HepG2 (cell line): ENCODE results near the gene GREM2. TPM values are rescaled to one million over a fixed set of nuclear protein-coding genes. Genes with fewer than 3 reads are reported as not detected.

Source experiments
- ATAC-seq: fragments of 200-7000 bp; cut with Tn5 transposase; 3 replicates; pipeline ENCODE4 v1.9.1; 2020; ENCODE audit warnings: mild to moderate bottlenecking, moderate library complexity
- BruUV-seq: library from RNA; stranded (reverse); fragments of 400-500 nt; replicated peaks from 2 replicates; lab custom pipeline; 2021; lab: Mats Ljungman, UMichigan
- CTCF ChIA-PET: fragments of 300-600 bp; formaldehyde crosslinking; extraction: SDS; loops from one replicate; lab custom pipeline; 2021; ENCODE audit warnings: low total read pairs, inconsistent platforms, low intra/inter-chr PET ratio; lab: Yijun Ruan, JAX
- POLR2A ChIA-PET: fragments of 350-600 bp; sonication (Branson Sonifier 250); formaldehyde crosslinking; loops from one replicate; lab custom pipeline; 2020; ENCODE audit warnings: antibody characterized with exemption, inconsistent platforms; lab: Yijun Ruan, JAX
- DNase-seq: peaks from one replicate; pipeline ENCODE4 v3.0.0-alpha.2; 2015; ENCODE audit warnings: low spot score
- FAIRE-seq: peaks from 3 replicates; lab custom pipeline; 2011; peaks lifted over from hg19 to GRCh38; lab: Jason Lieb, UNC
- H2AFZ ChIP-seq: one replicate; pipeline ENCODE4 v1.6.1; 2011; ENCODE audit warnings: low read length, inconsistent platforms
- H3K27ac ChIP-seq: fragments of 300-600 bp; 3 replicates; pipeline ENCODE4 v1.8.0; 2011; ENCODE audit warnings: mixed run types, mild to moderate bottlenecking, mixed read lengths, low read length, inconsistent platforms; ENCODE audit not compliant: insufficient read depth; ENCODE audit errors: extremely low read length
- H3K27me3 ChIP-seq, 2 experiments: fragments of 200-600 bp in 1 of 2; 2 replicates in 1 of 2; 3 replicates in 1 of 2; pipeline versions ENCODE4 v1.6.0 to v1.8.0; 2011; ENCODE audit warnings: low read length in 2 of 2, mild to moderate bottlenecking in 2 of 2, moderate library complexity in 2 of 2, inconsistent platforms in 1 of 2; ENCODE audit not compliant: insufficient read depth in 2 of 2, control insufficient read depth in 1 of 2
- H3K36me3 ChIP-seq, 2 experiments: fragments of 200-600 bp in 1 of 2; replicated peaks in 1 of 2; 2 replicates in 1 of 2; 3 replicates in 1 of 2; pipeline versions ENCODE4 v1.5.1 to v1.8.0; 2011; ENCODE audit warnings: low read length in 2 of 2, inconsistent platforms in 1 of 2; ENCODE audit not compliant: insufficient read depth in 2 of 2, control insufficient read depth in 1 of 2
- H3K4me1 ChIP-seq: 2 replicates; pipeline ENCODE4 v1.5.1; 2012; ENCODE audit warnings: low read length, inconsistent platforms; ENCODE audit not compliant: insufficient read depth
- H3K4me2 ChIP-seq: 2 replicates; pipeline ENCODE4 v1.6.0; 2011; ENCODE audit warnings: low read depth, low read length, inconsistent platforms
- H3K4me3 ChIP-seq, 3 experiments: fragments of 200-600 bp in 1 of 3; sonication (generic), shearing (Covaris generic) in 1 of 3; replicated peaks in 1 of 3; 2 replicates each; pipeline ENCODE4 v1.5.1; 2011 to 2016; ENCODE audit warnings: low read length in 3 of 3, inconsistent platforms in 2 of 3, low read depth in 2 of 3, mild to moderate bottlenecking in 2 of 3, control low read depth in 1 of 3, mixed read lengths in 1 of 3; ENCODE audit not compliant: insufficient read depth in 1 of 3
- H3K79me2 ChIP-seq: one replicate; pipeline ENCODE4 v1.6.1; 2011; ENCODE audit warnings: low read length, inconsistent platforms; ENCODE audit not compliant: insufficient read depth
- H3K9ac ChIP-seq: 2 replicates; pipeline ENCODE4 v1.6.0; 2011; ENCODE audit warnings: mild to moderate bottlenecking, low read depth, low read length, inconsistent platforms; ENCODE audit not compliant: insufficient read depth
- H3K9me3 ChIP-seq: 2 replicates; pipeline ENCODE4 v1.5.1; 2012; ENCODE audit warnings: mild to moderate bottlenecking, low read length
- H4K20me1 ChIP-seq: 2 replicates; pipeline ENCODE4 v1.6.0; 2011; ENCODE audit warnings: inconsistent platforms, mild to moderate bottlenecking, low read length, moderate library complexity; ENCODE audit not compliant: insufficient read depth
- CBX1 ChIP-seq: IDR thresholded peaks from one replicate; pipeline ENCODE4 v1.6.1; 2016; ENCODE audit warnings: antibody characterized with exemption, low read depth
- MAZ ChIP-seq, 2 experiments: sonication (generic) in 1 of 2; formaldehyde crosslinking in 1 of 2; IDR thresholded peaks; 2 replicates each; pipeline versions ENCODE4 v1.5.0 to v1.6.1; 2012 to 2020; ENCODE audit warnings: low read depth in 2 of 2, mild to moderate bottlenecking in 2 of 2, borderline replicate concordance in 1 of 2, improper control_type of control experiment in 1 of 2, low read length in 1 of 2, missing genetic modification reagents in 1 of 2, moderate library complexity in 1 of 2
- MYC ChIP-seq: sonication (generic); formaldehyde crosslinking; IDR thresholded peaks from 2 replicates; pipeline ENCODE4 v1.9.0; 2021; ENCODE audit warnings: missing genetic modification reagents, borderline replicate concordance
- SALL2 ChIP-seq: sonication (generic); formaldehyde crosslinking; IDR thresholded peaks from 2 replicates; pipeline ENCODE4 v1.8.1; 2023; ENCODE audit warnings: mild to moderate bottlenecking, missing genetic modification reagents, inconsistent platforms
- SNRNP70 ChIP-seq: fragments of 200-400 bp; formaldehyde crosslinking; IDR thresholded peaks from 2 replicates; pipeline ENCODE4 v1.6.1; 2017; ENCODE audit warnings: mild to moderate bottlenecking, low read depth, low read length, moderate library complexity
- SRY ChIP-seq: sonication (generic); formaldehyde crosslinking; IDR thresholded peaks from 2 replicates; pipeline ENCODE4 v1.8.0; 2022; ENCODE audit warnings: mild to moderate bottlenecking, missing genetic modification reagents
- THAP11 ChIP-seq: IDR thresholded peaks from 2 replicates; pipeline ENCODE4 v1.6.1; 2016; ENCODE audit warnings: missing biosample characterization, missing genetic modification reagents
- ZBTB7A ChIP-seq: sonication (generic); formaldehyde crosslinking; IDR thresholded peaks from 2 replicates; pipeline ENCODE4 v1.8.0; 2022; ENCODE audit warnings: mild to moderate bottlenecking, missing genetic modification reagents
- ZIK1 ChIP-seq: sonication (generic); formaldehyde crosslinking; IDR thresholded peaks from 2 replicates; pipeline ENCODE4 v1.5.0; 2020; ENCODE audit warnings: mild to moderate bottlenecking, low read depth, missing genetic modification reagents, borderline replicate concordance
- ZNF281 ChIP-seq: sonication (generic); formaldehyde crosslinking; IDR thresholded peaks from 2 replicates; pipeline ENCODE4 v1.4.0; 2020; ENCODE audit warnings: missing genetic modification reagents, borderline replicate concordance
- ZNF431 ChIP-seq: sonication (generic); formaldehyde crosslinking; IDR thresholded peaks from 2 replicates; pipeline ENCODE4 v1.9.0; 2022; ENCODE audit warnings: missing genetic modification reagents, low read depth, mild to moderate bottlenecking, borderline replicate concordance
- ZNF562 ChIP-seq: sonication (generic); formaldehyde crosslinking; IDR thresholded peaks from 2 replicates; pipeline ENCODE4 v1.8.0; 2022; ENCODE audit warnings: missing genetic modification reagents, borderline replicate concordance
- ZSCAN29 ChIP-seq: sonication (generic); formaldehyde crosslinking; conservative IDR thresholded peaks from 2 replicates; pipeline ENCODE4 v1.4.0; 2020; ENCODE audit warnings: mild to moderate bottlenecking, missing genetic modification reagents
- WGBS: methylation state at CpG from one replicate; pipeline ENCODE4 v1.1.6; 2017; ENCODE audit warnings: low lambda C conversion rate; 5-methylcytosine and 5-hydroxymethylcytosine counted together
- in situ Hi-C: cut with HindIII; loops from 2 replicates; pipeline ENCODE4 v1.10.0; 2017; ENCODE audit warnings: low pct_unique_long_range_greater_than_20kb; ENCODE audit not compliant: extremely low pct_ligation_motif_present
- intact Hi-C: fragments of 100-400 bp; cut with micrococcal nuclease; formaldehyde crosslinking; loops from one replicate; pipeline ENCODE4 v1.10.0; 2022; ENCODE audit not compliant: unreplicated experiment
- polyA plus RNA-seq, 8 experiments: library from polyadenylated mRNA; depleted of rRNA in 3 of 8; stranded (reverse) in 7 of 8; unstranded in 1 of 8; fragments of >200 nt; fragmentation: Illumina TruSeq in 4 of 8; extraction: Trizol in 4 of 8; gene quantifications; 2 replicates each; pipeline versions ENCODE4 v1.2.1 to v1.2.3, GENCODE V29; 2011 to 2016; ENCODE audit warnings: low read depth in 4 of 8, missing spikeins in 1 of 8, mixed read lengths in 1 of 8; ENCODE audit not compliant: insufficient read depth in 1 of 8
- total RNA-seq, 5 experiments: library from RNA; depleted of rRNA; stranded (reverse); fragments of >200 nt; fragmentation: Illumina TruSeq; extraction: Trizol; gene quantifications; 2 replicates each; pipeline ENCODE4 v1.2.3, GENCODE V29; 2016; ENCODE audit warnings: low read depth in 1 of 5
- TF ChIP-seq, protein P1 (sequence below): sonication (generic); formaldehyde crosslinking; IDR thresholded peaks from 2 replicates; pipeline ENCODE4 v1.4.0; 2020; ENCODE audit warnings: missing genetic modification reagents, mild to moderate bottlenecking, borderline replicate concordance
- TF ChIP-seq, protein P2 (sequence below): sonication (generic); formaldehyde crosslinking; IDR thresholded peaks from 2 replicates; pipeline ENCODE4 v1.8.0; 2022; ENCODE audit warnings: missing genetic modification reagents, mild to moderate bottlenecking, moderate library complexity, borderline replicate concordance
- TF ChIP-seq, protein P3 (sequence below): sonication (generic); formaldehyde crosslinking; IDR thresholded peaks from 2 replicates; pipeline ENCODE4 v1.8.1; 2023; ENCODE audit warnings: mild to moderate bottlenecking, missing genetic modification reagents

Gene GREM2
- total and polyA plus RNA-seq, 2 of the 13 experiments (the other 11 are each of a cell fraction or from before 2014, with no cell fraction given) = 0.07 TPM; not detected in 1

GRCh38 chr1:240516069-240516468 is 95.9 kb downstream of the GREM2 start:
- in situ Hi-C loops = no loop called here
- FAIRE-seq (no peak), ATAC-seq (no peak), DNase-seq (no peak)
- Histone ChIP-seq H3K27ac (no peak overlapping the region), H3K4me2 (no peak overlapping the region), H3K79me2 (no peaks in the 10 kb centered on the region), H3K9me3 (no peaks in the 10 kb centered on the region), H3K27me3 (no peaks in the 10 kb centered on the region), H2AFZ (no peak overlapping the region), H4K20me1 (no peaks in the 10 kb centered on the region), H3K4me1 (no peaks in the 10 kb centered on the region), H3K9ac (no peak overlapping the region), H3K36me3 (no peaks in the 10 kb centered on the region), H3K4me3 (no peak overlapping the region)
- ChIA-PET POLR2A (no interaction called here), CTCF (no interaction called here)
- no TSS peak for BruUV-seq
- 50% methylated on average over 2 of the region's 2 CpGs for WGBS
- intact Hi-C loops = no loop called here
- TF ChIP-seq MYC (no peak), SNRNP70 (no peak), ZNF281 (no peak), MAZ (IDR thresholded peaks at IDR 0.05; ENCODE audit: borderline replicate concordance, low read depth, low read length) (no peak), MAZ (CRISPR knock-in tag; IDR thresholded peaks at IDR 0.05; ENCODE audit: low read depth) (no peak), ZIK1 (CRISPR knock-in tag) (no peak), ZSCAN29 (CRISPR knock-in tag) (no peak), SALL2 (no peak), THAP11 (no peak), ZBTB7A (no peak), SRY (no peak), ZNF562 (no peak), ZNF431 (CRISPR knock-in tag) (no peak), CBX1 (no peak)
- TF ChIP-seq, protein P1, sequence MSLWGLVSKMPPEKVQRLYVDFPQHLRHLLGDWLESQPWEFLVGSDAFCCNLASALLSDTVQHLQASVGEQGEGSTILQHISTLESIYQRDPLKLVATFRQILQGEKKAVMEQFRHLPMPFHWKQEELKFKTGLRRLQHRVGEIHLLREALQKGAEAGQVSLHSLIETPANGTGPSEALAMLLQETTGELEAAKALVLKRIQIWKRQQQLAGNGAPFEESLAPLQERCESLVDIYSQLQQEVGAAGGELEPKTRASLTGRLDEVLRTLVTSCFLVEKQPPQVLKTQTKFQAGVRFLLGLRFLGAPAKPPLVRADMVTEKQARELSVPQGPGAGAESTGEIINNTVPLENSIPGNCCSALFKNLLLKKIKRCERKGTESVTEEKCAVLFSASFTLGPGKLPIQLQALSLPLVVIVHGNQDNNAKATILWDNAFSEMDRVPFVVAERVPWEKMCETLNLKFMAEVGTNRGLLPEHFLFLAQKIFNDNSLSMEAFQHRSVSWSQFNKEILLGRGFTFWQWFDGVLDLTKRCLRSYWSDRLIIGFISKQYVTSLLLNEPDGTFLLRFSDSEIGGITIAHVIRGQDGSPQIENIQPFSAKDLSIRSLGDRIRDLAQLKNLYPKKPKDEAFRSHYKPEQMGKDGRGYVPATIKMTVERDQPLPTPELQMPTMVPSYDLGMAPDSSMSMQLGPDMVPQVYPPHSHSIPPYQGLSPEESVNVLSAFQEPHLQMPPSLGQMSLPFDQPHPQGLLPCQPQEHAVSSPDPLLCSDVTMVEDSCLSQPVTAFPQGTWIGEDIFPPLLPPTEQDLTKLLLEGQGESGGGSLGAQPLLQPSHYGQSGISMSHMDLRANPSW (CRISPR knock-in tag) = no peak
- TF ChIP-seq, protein P2, sequence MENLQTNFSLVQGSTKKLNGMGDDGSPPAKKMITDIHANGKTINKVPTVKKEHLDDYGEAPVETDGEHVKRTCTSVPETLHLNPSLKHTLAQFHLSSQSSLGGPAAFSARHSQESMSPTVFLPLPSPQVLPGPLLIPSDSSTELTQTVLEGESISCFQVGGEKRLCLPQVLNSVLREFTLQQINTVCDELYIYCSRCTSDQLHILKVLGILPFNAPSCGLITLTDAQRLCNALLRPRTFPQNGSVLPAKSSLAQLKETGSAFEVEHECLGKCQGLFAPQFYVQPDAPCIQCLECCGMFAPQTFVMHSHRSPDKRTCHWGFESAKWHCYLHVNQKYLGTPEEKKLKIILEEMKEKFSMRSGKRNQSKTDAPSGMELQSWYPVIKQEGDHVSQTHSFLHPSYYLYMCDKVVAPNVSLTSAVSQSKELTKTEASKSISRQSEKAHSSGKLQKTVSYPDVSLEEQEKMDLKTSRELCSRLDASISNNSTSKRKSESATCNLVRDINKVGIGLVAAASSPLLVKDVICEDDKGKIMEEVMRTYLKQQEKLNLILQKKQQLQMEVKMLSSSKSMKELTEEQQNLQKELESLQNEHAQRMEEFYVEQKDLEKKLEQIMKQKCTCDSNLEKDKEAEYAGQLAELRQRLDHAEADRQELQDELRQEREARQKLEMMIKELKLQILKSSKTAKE (CRISPR knock-in tag) = no peak
- TF ChIP-seq, protein P3, sequence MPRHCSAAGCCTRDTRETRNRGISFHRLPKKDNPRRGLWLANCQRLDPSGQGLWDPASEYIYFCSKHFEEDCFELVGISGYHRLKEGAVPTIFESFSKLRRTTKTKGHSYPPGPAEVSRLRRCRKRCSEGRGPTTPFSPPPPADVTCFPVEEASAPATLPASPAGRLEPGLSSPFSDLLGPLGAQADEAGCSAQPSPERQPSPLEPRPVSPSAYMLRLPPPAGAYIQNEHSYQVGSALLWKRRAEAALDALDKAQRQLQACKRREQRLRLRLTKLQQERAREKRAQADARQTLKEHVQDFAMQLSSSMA (CRISPR knock-in tag) = no peak
